GM23338 (cell line): ENCODE measurements around the gene IMPDH1. TPM values are rescaled to one million over a fixed set of nuclear protein-coding genes. Genes with fewer than 3 reads are reported as not detected.

Experiments
- ATAC-seq: fragments of 200-7000 bp; cut with Tn5 transposase; 3 replicates; pipeline ENCODE4 v1.9.1; 2020
- DNase-seq: peaks from one replicate; pipeline ENCODE4 v3.0.0-alpha.2; 2015; ENCODE audit warnings: low spot score
- H2AFZ ChIP-seq: fragments of 200-600 bp; sonication (generic); 2 replicates; pipeline ENCODE4 v1.8.0; 2016; ENCODE audit warnings: antibody characterized with exemption, mild to moderate bottlenecking, moderate library complexity
- H3F3A ChIP-seq: fragments of 200-600 bp; sonication (generic); replicated peaks from 2 replicates; pipeline ENCODE4 v1.8.0; 2017; ENCODE audit warnings: antibody characterized with exemption, mixed run types, low read depth
- H3K27ac ChIP-seq: fragments of 200-600 bp; sonication (generic); 2 replicates; pipeline ENCODE4 v1.6.1; 2016; ENCODE audit warnings: low read depth
- H3K27me3 ChIP-seq: fragments of 200-600 bp; sonication (generic); 2 replicates; pipeline ENCODE4 v1.8.0; 2016; ENCODE audit warnings: mild to moderate bottlenecking, mixed run types, moderate library complexity; ENCODE audit not compliant: insufficient read depth
- H3K36me3 ChIP-seq: fragments of 200-600 bp; sonication (generic); 2 replicates; pipeline ENCODE4 v1.8.0; 2016; ENCODE audit warnings: mild to moderate bottlenecking; ENCODE audit not compliant: insufficient read depth
- H3K4me1 ChIP-seq: fragments of 200-600 bp; sonication (generic); 2 replicates; pipeline ENCODE4 v1.8.0; 2016; ENCODE audit warnings: mild to moderate bottlenecking, moderate library complexity; ENCODE audit not compliant: insufficient read depth
- H3K4me2 ChIP-seq: fragments of 200-600 bp; sonication (generic); 2 replicates; pipeline ENCODE4 v1.7.1; 2017; ENCODE audit warnings: mixed run types
- H3K4me3 ChIP-seq: fragments of 200-600 bp; sonication (generic); 2 replicates; pipeline ENCODE4 v1.6.1; 2016; ENCODE audit warnings: mixed run types
- H3K79me2 ChIP-seq: fragments of 200-600 bp; sonication (generic); replicated peaks from 2 replicates; pipeline ENCODE4 v1.8.0; 2017; ENCODE audit warnings: mild to moderate bottlenecking; ENCODE audit not compliant: insufficient read depth
- H3K9me2 ChIP-seq: fragments of 200-600 bp; sonication (generic); 2 replicates; pipeline ENCODE4 v1.8.0; 2017; ENCODE audit not compliant: insufficient read depth
- H4K20me1 ChIP-seq: fragments of 200-600 bp; sonication (generic); replicated peaks from 2 replicates; pipeline ENCODE4 v1.8.0; 2017; ENCODE audit warnings: mild to moderate bottlenecking; ENCODE audit not compliant: insufficient read depth
- H3K27ac Mint-ChIP-seq: 2 replicates; pipeline ENCODE4 v1.8.0; 2020; ENCODE audit warnings: inconsistent platforms, mild to moderate bottlenecking, moderate library complexity, mixed read lengths
- H3K27me3 Mint-ChIP-seq: 3 replicates; pipeline ENCODE4 v1.8.0; 2022; ENCODE audit warnings: low read depth, mild to moderate bottlenecking, moderate library complexity, mixed read lengths, inconsistent platforms; ENCODE audit not compliant: insufficient read depth, poor library complexity
- H3K36me3 Mint-ChIP-seq: 3 replicates; pipeline ENCODE4 v1.8.0; 2021; ENCODE audit warnings: low read depth, mild to moderate bottlenecking, inconsistent platforms, moderate library complexity, mixed read lengths
- H3K4me1 Mint-ChIP-seq: 3 replicates; pipeline ENCODE4 v1.8.0; 2020; ENCODE audit warnings: mild to moderate bottlenecking, inconsistent platforms, mixed read lengths
- H3K4me3 Mint-ChIP-seq: 3 replicates; pipeline ENCODE4 v1.8.0; 2021; ENCODE audit warnings: moderate library complexity, mild to moderate bottlenecking, inconsistent platforms, mixed read lengths
- H3K9me3 Mint-ChIP-seq: 3 replicates; pipeline ENCODE4 v1.8.0; 2020; ENCODE audit warnings: moderate library complexity, mild to moderate bottlenecking, inconsistent platforms, mixed read lengths
- CREB1 ChIP-seq: fragments of 250-450 bp; sonication (Bioruptor Pico); IDR thresholded peaks from 2 replicates; pipeline ENCODE4 v1.5.0; 2020; ENCODE audit warnings: low read depth, mild to moderate bottlenecking, moderate library complexity
- CTCF ChIP-seq, 2 experiments: fragments of 200-600 bp in 1 of 2; sonication (generic) in 1 of 2; conservative IDR thresholded peaks; 2 replicates each; pipeline versions ENCODE4 v1.5.1 to v1.6.1; 2016 to 2017; ENCODE audit warnings: antibody characterized with exemption in 2 of 2, low read depth in 2 of 2, mild to moderate bottlenecking in 2 of 2, moderate library complexity in 1 of 2
- ETS1 ChIP-seq: IDR thresholded peaks from 2 replicates; pipeline ENCODE4 v1.6.1; 2016; ENCODE audit warnings: antibody characterized with exemption
- EZH2 ChIP-seq: fragments of 200-600 bp; sonication (generic); IDR thresholded peaks from one replicate; pipeline ENCODE4 v1.8.0; 2017; ENCODE audit warnings: antibody characterized with exemption, mild to moderate bottlenecking, low read depth; ENCODE audit not compliant: unreplicated experiment
- EZH2phosphoT487 ChIP-seq: fragments of 200-600 bp; sonication (generic); IDR thresholded peaks from one replicate; pipeline ENCODE4 v1.8.1; 2018; ENCODE audit warnings: antibody characterized with exemption; ENCODE audit not compliant: unreplicated experiment
- JUNB ChIP-seq: IDR thresholded peaks from one replicate; pipeline ENCODE4 v1.6.1; 2016; ENCODE audit warnings: antibody characterized with exemption; ENCODE audit not compliant: unreplicated experiment
- NANOG ChIP-seq: IDR thresholded peaks from 2 replicates; pipeline ENCODE4 v1.6.1; 2016; ENCODE audit warnings: antibody characterized with exemption, borderline replicate concordance
- POLR2AphosphoS5 ChIP-seq: IDR thresholded peaks from 2 replicates; pipeline ENCODE4 v1.6.1; 2016; ENCODE audit warnings: antibody characterized with exemption, low read depth
- REST ChIP-seq: IDR thresholded peaks from one replicate; pipeline ENCODE4 v1.6.1; 2018; ENCODE audit warnings: antibody characterized with exemption; ENCODE audit not compliant: unreplicated experiment
- STAT1 ChIP-seq: IDR thresholded peaks from one replicate; pipeline ENCODE4 v1.6.1; 2016; ENCODE audit warnings: antibody characterized with exemption; ENCODE audit not compliant: unreplicated experiment
- ZNF114 ChIP-seq: fragments of 250-450 bp; sonication (Bioruptor Pico); IDR thresholded peaks from 2 replicates; pipeline ENCODE4 v1.5.0; 2020; ENCODE audit warnings: mild to moderate bottlenecking, moderate library complexity
- ZNF331 ChIP-seq: fragments of 250-450 bp; sonication (Bioruptor Pico); IDR thresholded peaks from 2 replicates; pipeline ENCODE4 v1.5.0; 2020; ENCODE audit warnings: low read depth, mild to moderate bottlenecking, moderate library complexity
- ZNF462 ChIP-seq: fragments of 250-450 bp; sonication (Bioruptor Pico); IDR thresholded peaks from 2 replicates; pipeline ENCODE4 v1.5.0; 2020; ENCODE audit warnings: mild to moderate bottlenecking, moderate library complexity
- polyA plus RNA-seq: library from polyadenylated mRNA; unstranded; fragments of >200 nt; fragmentation: Nextera tagmentation; extraction: Ambion mirVana; gene quantifications from 2 replicates; pipeline ENCODE4 v1.2.1, GENCODE V29; 2016
- total RNA-seq: library from RNA; depleted of rRNA; stranded (reverse); fragments of >200 nt; shearing (Covaris generic); gene quantifications from 2 replicates; pipeline ENCODE4 v1.2.3, GENCODE V29; 2014

The IMPDH1 gene
- total and polyA plus RNA-seq, 2 experiments from 2014 or later = 16.4 to 48.3 TPM

- H2AFZ ChIP-seq = no peak overlapping the region
- ATAC-seq = no peak
- Mint-ChIP-seq H3K36me3 (peaks cover under 1% of the 10 kb centered on the region; the same call in 1 of the 3 replicates), H3K4me3 (no peak overlapping the region), H3K27ac (no peak overlapping the region), H3K9me3 (no peaks in the 10 kb centered on the region), H3K4me1 (peaks cover 18% of the 10 kb centered on the region), H3K27me3 (peaks cover 18% of the 10 kb centered on the region)
- H3K4me1 ChIP-seq = peaks cover 4% of the 10 kb centered on the region; the same call in 1 of the 2 replicates
- H4K20me1 ChIP-seq = no peaks in the 10 kb centered on the region; the same call in 1 of the 2 replicates
- H3K4me2 ChIP-seq = no peak overlapping the region
- peaks cover 15% of the 10 kb centered on the region; the same call in 1 of the 2 replicates for H3K27me3 ChIP-seq
- H3K4me3 ChIP-seq = no peak overlapping the region
- H3K27ac ChIP-seq = no peak overlapping the region
- no peaks in the 10 kb centered on the region for H3K79me2 ChIP-seq
- DNase-seq = no peak
- H3F3A ChIP-seq = no peaks in the 10 kb centered on the region
- no peak for TF ChIP-seq CREB1
- TF ChIP-seq EZH2 = no peak
- TF ChIP-seq NANOG = no peak
- no peak for TF ChIP-seq ZNF114 (CRISPR knock-in tag)
- TF ChIP-seq ZNF331 (CRISPR knock-in tag) = no peak
- TF ChIP-seq STAT1 = no peak
- TF ChIP-seq EZH2phosphoT487 = no peak
- TF ChIP-seq POLR2AphosphoS5 = no peak
- TF ChIP-seq REST = no peak
- no peak for TF ChIP-seq ETS1
- no peak for TF ChIP-seq CTCF (conservative IDR thresholded peaks at IDR 0.05; ENCODE audit: low read depth in 2 of 2)
- no peak for TF ChIP-seq ZNF462
- TF ChIP-seq JUNB = no peak
- no peaks in the 10 kb centered on the region for H3K36me3 ChIP-seq
- H3K9me2 ChIP-seq = no peaks in the 10 kb centered on the region
These were observed 18.0 kb downstream of the IMPDH1 start for GRCh38 chr7:128391805-128392204.
